Measurements from ENCODE around the gene RNF144A.

DNA sequence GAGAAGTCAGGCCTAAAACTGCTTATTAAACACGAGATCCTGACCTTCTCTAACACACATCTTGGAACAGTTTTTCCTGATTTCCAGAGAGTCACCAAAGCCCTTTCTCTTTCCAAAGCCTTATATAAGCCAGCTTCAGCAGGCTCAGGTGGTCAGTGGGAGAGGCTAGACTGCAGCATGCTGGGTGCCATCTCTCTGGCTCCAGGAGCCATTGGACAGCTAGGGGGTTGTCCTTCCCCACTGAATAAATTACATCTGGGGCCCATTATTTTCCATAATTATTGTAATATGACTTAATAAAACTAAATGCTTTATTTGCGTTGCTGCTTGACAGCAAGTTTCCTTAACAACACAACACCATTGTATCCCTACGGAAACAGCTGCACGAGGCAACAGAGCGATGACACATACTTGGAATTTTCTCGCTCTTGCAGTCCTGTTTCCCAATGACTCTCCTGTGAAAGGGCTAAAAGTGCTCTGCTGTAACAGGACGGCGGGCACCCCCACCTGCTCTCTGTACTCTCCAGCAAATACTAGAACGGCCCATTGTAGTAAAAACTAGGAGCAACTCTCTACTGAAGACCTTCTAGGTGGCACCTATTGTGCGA lies 160.6 kb downstream of the RNF144A start:
- TF ChIP-seq, protein P1, sequence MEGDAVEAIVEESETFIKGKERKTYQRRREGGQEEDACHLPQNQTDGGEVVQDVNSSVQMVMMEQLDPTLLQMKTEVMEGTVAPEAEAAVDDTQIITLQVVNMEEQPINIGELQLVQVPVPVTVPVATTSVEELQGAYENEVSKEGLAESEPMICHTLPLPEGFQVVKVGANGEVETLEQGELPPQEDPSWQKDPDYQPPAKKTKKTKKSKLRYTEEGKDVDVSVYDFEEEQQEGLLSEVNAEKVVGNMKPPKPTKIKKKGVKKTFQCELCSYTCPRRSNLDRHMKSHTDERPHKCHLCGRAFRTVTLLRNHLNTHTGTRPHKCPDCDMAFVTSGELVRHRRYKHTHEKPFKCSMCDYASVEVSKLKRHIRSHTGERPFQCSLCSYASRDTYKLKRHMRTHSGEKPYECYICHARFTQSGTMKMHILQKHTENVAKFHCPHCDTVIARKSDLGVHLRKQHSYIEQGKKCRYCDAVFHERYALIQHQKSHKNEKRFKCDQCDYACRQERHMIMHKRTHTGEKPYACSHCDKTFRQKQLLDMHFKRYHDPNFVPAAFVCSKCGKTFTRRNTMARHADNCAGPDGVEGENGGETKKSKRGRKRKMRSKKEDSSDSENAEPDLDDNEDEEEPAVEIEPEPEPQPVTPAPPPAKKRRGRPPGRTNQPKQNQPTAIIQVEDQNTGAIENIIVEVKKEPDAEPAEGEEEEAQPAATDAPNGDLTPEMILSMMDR (IDR thresholded peaks at IDR 0.05; ENCODE audit: low read length): no peak
- no peak for TF ChIP-seq EZH2phosphoT487 (IDR thresholded peaks at IDR 0.05; ENCODE audit: low read length)
- no peak for TF ChIP-seq EZH2 (optimal IDR thresholded peaks at IDR 0.05; ENCODE audit: low read depth, low read length)

Data from MM.1S (cell line).